Fibroblast of lung (primary cell): ENCODE results near the gene RSPH1.

Experiments
- EZH2 ChIP-seq: IDR thresholded peaks from 2 replicates; pipeline ENCODE4 v1.5.1; 2012; ENCODE audit warnings: low read length, control low read depth, mild to moderate bottlenecking; ENCODE audit errors: missing control alignments
- TF ChIP-seq, protein P1 (sequence below), 2 donors: IDR thresholded peaks in 1 of 2; conservative IDR thresholded peaks in 1 of 2; 1 replicate in 1 of 2; 2 replicates in 1 of 2; pipeline ENCODE4 v1.5.1; 2011 to 2012; ENCODE audit warnings: low read length in 2 of 2, control low read depth in 1 of 2, inconsistent platforms in 1 of 2, low read depth in 1 of 2, mild to moderate bottlenecking in 1 of 2

DNA sequence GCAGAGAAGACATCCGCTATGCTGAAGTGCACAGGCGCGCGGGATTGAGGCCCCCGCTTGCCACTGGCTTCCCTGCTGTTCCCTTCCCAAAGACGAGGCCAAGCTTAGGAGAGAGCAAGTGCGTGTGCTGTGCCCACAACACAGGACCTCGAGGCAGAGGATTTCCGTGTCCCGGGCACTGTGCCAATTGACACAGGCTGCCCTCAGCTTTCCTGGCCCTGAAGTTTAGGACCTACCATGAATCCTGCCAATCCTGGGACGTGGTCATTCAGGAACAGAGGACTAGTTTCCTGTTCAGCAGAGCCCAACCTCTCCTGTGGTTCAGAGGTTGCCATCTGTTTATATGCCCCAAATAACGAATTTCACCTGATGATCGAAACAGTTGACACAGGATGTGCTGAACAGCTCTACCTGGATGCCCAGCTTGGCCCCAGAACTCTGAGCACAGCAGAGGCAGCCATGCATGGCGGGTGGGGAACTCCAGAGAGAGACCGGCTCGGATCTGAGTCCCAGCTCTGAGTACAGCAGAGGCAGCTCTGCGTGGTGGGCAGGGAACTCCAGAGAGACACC, 39.7 kb upstream of the RSPH1 start:
- TF ChIP-seq, protein P1, sequence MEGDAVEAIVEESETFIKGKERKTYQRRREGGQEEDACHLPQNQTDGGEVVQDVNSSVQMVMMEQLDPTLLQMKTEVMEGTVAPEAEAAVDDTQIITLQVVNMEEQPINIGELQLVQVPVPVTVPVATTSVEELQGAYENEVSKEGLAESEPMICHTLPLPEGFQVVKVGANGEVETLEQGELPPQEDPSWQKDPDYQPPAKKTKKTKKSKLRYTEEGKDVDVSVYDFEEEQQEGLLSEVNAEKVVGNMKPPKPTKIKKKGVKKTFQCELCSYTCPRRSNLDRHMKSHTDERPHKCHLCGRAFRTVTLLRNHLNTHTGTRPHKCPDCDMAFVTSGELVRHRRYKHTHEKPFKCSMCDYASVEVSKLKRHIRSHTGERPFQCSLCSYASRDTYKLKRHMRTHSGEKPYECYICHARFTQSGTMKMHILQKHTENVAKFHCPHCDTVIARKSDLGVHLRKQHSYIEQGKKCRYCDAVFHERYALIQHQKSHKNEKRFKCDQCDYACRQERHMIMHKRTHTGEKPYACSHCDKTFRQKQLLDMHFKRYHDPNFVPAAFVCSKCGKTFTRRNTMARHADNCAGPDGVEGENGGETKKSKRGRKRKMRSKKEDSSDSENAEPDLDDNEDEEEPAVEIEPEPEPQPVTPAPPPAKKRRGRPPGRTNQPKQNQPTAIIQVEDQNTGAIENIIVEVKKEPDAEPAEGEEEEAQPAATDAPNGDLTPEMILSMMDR (conservative IDR thresholded peaks at IDR 0.05 in 1 of 2, IDR thresholded peaks at IDR 0.05 in 1 of 2; ENCODE audit: low read depth in 1 of 2, low read length in 2 of 2), result no peak
- TF ChIP-seq EZH2, result no peak
